Amygdala (tissue), 56 donors: ENCODE results near the gene COQ8A.
"Not testable (repeated sequence)": the region's sequence is repeated elsewhere in the genome, so short reads cannot be mapped to it uniquely, and the experiment has no call there.

ENCODE experiments used
- DNase-seq, 56 donors: peaks; one replicate each; lab custom pipeline; 2025; lab: John Stamatoyannopoulos, UW

Gene COQ8A

GRCh38 chr1:226920446-226920894 lies 19.6 kb upstream of the COQ8A start:
- DNase-seq, result no peak

GRCh38 chr1:226921504-226921903 lies 18.6 kb upstream of the COQ8A start:
- DNase-seq, result no peak

DNA sequence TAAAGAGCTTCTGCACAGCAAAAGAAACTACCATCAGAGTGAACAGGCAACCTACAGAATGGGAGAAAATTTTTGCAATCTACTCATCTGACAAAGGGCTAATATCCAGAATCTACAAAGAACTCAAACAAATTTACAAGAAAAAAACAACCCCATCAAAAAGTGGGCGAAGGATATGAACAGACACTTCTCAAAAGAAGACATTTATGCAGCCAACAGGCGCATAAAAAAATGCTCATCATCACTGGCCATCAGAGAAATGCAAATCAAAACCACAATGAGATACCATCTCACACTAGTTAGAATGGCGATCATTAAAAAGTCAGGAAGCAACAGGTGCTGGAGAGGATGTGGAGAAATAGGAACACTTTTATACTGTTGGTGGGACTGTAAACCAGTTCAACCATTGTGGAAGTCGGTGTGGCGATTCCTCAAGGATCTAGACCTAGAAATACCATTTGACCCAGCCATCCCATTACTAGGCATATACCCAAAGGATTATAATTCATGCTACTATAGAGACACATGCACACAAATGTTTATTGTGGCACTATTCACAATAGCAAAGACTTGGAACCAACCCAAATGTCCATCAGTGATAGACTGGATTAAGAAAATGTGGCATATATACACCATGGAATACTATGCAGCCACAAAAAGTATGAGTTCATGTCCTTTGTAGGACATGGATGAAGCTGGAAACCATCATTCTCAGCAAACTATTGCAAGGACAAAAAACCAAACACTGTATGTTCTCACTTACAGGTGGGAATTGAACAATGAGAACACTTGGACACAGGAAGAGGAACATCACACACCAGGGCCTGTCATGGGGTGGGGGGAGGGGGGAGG lies 10.6 kb upstream of the COQ8A start:
- DNase-seq, result not testable (repeated sequence)

- DNase-seq, result no peak
Observed at GRCh38 chr1:226934483-226935237, 5.4 kb upstream of the COQ8A start.

GRCh38 chr1:226937940-226938725 lies 2.0 kb upstream of the COQ8A start:
- DNase-seq, result no peak

DNA sequence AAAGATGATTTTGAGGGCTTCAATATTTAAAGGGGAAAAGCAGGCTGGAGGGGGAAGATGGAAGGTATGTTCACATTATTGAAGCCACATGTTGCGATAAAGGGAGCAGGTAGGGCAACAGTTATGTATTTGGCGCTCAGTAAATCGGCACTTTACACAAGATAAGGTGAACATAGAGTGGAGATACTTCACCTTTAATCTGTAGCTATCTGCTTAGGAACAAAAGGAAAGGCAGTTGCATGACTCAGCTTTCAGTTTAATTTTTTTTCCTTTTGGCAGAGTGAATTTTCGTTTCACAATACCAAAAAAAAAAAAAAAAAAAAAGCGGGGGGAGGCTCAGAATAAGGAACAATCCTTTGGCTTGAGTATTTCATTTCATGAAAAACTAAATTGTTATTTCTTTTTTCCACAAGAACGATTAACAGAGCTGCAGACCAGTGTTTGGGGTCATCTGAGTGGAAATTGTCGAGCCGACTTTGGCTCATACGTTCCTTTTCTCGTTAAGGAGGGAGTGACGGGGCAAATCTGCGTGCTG lies 1.1 kb upstream of the COQ8A start:
- DNase-seq, result no peak

- peak in 31 of 56 donors; percentile 44 to 91 (median 73) for DNase-seq
Observed at GRCh38 chr1:226939438-226940028, 561 bp upstream of the COQ8A start.

DNA sequence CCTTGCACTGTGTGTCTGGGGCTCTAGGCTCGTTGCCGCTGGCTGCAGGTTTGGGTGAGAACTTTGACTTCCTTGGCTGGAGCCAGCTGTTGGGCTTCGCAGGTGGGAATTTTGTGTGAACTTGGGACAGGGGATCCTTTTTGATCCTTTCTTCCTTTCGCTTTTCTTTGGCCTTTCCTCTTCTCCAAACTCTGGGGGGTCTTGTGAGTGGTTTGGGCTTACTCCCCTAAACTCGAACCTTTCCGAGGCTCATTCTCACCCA lies 643 bp downstream of the COQ8A start:
- no peak for DNase-seq

DNA sequence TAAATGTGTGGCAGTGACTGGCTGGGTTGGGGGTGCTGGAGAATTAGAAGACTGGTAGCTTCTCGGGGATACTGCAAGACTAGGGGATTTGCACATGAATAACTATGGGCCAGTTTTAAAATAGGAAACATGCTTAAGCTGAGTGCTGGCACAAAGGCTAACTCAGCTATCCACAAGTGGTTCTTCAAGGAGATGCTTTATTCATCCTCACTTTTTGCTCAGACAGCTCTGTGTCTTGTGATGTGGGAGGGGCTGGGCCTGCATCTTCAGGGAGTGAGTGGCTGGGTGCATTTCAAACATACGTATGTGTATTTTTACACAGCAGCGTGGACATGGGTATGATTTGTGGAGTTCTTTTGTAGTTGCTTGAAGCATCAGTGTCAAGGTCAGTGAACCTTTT lies 2.3 kb downstream of the COQ8A start:
- DNase-seq, result no peak

GRCh38 chr1:226943156-226943555 lies 3.1 kb downstream of the COQ8A start:
- no peak for DNase-seq

DNA sequence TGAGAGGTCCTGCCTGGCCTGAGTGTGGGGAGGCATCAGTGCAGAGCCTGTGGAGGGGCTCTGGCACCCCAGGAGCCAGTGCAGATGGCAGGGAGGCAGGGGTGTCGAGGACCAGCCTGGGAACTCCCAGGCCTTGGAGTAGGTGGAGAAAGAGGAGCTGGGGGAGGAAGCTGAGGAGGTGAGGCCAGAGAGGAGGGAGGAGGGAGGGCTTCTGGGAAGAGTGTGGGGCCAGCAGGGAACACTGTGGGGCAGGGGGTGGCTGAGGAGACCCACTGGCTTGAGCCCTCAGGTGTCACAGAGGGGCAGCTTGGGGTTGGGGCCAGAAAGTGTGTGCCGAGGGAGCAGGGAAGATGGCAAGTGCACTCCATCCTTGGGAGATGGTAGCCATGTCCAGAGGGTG lies 3.8 kb downstream of the COQ8A start:
- no peak for DNase-seq

- no peak for DNase-seq
Observed at GRCh38 chr1:226945106-226945857, 5.2 kb downstream of the COQ8A start.

DNA sequence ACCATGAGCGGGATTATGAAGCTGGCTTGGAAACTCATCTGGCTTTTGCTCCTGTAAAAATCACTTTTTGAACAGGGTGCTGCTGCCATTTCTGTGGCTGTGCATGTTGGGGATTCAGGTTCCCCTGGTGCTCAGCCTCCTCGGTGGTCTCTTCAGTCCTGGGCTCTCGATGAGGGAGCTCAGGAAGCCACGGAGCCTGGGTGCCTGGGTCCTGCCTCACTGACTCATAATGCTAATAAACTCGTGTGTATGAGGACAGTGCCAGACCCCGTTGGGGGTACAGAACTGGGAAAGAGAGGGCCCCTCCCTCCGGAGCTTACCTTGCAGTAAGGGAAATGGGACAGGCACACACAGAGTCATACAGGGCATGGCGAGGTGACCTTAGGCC lies 5.8 kb downstream of the COQ8A start:
- DNase-seq, result no peak

DNA sequence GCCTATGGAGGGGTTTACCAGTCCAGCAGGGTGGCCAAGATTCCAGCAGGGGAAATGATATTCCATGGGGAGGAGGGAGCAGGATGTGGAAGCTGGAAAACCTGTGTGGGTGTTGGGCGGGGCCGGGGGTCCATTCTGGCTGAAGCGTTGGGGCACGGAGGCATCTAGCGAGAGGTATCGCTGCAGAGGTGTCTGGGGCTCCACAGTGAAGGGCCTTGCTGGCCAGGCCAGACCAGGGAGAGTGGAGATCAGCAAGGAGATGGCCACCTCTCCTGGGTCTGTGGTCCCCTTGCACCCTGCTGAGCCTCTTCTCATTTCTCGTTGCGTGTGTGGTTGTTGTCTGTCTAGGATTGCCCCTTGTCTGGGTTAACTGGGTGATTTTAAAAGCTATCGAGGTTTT lies 6.2 kb downstream of the COQ8A start:
- no peak for DNase-seq

DNA sequence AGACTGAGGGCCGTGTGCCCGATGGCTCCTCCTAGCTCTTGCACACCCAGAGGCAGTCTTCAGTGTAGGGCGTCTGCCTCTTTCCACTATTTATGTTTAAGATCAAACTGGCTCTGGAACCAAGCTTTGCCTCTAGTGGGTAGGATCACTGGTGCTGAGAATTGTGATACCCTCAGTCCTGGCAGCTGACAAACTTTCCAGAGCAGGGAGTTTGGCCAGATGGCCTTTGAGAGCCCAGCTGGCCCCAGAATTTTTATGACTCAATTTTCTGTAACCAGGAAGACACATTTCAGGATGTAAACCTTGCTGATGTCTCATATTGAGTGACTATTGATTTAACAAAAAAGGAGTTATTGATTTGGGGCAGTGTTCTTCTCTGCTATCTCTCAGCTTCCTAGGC lies 6.7 kb downstream of the COQ8A start:
- DNase-seq, result no peak

GRCh38 chr1:226948051-226948450 lies 8.0 kb downstream of the COQ8A start:
- no peak for DNase-seq

DNA sequence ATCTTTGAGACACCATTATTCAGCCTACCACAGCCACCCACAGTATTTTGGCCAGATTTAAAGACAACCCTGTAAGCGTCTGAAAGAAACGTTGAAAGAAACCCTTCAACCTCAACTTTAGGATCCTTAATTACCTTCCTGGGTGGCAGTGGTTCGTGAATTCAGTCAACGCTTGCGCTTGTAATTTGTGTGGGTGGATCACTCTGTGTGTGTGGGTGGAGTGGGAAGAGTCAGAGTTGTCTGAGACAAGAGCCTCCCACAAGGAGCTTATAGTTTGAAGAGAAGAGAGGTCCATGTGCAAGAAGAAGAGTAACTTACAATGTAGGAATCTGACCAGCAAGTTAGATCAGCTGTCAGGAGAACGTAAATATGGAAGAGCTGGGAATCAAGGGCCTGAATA lies 8.4 kb downstream of the COQ8A start:
- no peak for DNase-seq

DNA sequence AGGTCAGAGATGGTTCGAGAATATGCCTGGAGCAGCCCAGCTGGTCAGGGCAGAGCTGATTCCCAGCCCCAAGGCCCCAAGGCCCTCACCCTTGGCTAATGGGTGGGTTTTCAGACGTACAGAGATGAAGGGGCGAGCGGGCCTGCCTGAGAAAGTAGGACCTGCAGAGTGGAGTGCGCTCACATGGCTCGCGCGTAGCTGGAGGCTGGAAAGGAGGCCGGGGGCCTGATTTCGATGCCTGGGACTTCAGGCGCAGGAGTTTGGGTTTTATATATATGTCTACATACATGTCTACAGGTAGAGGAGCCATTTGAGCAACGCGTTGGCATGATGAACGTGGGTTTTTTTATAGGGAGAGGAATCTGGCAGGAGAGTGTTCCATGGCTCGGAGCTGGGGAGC lies 8.9 kb downstream of the COQ8A start:
- no peak for DNase-seq

GRCh38 chr1:226949401-226949800 lies 9.3 kb downstream of the COQ8A start:
- DNase-seq, result no peak

GRCh38 chr1:226950316-226950715 lies 10.2 kb downstream of the COQ8A start:
- no peak for DNase-seq
